ENCODE results near the gene PRAME.

The PRAME gene

DNA sequence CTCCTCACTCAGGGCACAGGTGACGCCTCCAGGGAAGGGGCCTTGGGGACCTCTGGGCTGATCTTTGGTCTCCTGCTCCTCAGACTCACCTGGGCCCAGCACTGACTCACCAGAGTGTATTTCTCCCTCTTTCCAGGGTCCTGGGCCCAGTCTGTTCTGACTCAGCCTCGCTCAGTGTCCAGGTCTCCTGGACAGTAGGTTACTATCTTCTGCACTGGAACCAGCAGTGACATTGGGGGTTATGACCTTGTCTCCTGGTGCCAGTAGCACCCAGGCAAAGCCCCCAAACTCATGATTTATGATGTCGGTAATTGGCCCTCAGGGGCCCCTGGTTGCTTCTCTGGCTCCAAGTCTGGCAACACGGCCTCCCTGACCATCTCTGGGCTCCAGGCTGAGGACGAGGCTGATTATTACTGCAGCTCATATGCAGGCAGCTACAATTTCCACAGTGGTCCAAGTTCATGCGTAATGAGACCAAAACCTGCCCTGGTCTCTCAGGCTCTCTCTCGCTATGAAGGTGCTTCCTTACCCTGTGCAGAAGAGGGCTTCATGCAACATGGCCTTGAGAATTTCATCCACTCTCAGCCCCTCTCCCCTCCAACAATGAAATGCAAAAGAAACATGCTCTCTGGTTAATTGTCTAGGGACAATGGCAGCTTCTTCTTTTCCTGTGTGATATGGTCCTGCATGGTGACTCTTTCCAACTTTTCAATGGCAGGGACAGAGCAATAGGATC lies 21.0 kb upstream of the PRAME start:
- no peak for DNase-seq

DNA sequence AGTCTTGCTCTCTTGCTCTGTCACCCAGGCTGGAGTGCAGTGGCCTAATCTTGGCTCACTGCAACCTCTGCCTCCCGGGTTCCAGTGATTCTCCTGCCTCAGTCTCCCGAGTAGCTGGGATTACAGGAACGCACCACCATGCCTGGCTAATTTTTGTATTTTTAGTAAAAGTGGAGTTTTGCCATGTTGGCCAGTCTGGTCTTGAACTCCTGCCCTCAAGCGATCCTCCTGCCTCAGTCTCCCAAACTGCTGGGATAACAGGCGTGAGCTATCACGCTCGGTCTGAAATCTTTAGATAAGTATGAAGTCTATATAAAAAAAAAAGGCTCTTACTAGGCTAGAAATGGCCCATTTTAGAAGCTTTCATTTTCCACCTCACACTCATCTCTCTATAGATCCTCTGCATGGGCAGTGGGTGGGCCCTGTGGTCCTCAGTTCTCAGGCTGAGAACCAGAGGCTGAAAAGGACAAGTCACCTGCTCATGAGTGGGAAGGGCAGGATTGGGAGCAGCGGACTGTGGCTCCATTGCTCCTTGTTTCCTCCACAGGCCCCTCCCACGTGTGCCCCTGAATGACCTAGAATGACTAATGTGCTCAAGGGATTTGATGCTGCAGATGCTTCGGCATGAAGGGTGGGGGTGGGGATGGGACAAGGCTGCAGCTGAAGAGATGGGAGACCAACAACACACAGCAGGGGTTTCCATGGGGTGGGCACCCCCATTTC lies 19.8 kb upstream of the PRAME start:
- peak; percentile 94 for DNase-seq

DNA sequence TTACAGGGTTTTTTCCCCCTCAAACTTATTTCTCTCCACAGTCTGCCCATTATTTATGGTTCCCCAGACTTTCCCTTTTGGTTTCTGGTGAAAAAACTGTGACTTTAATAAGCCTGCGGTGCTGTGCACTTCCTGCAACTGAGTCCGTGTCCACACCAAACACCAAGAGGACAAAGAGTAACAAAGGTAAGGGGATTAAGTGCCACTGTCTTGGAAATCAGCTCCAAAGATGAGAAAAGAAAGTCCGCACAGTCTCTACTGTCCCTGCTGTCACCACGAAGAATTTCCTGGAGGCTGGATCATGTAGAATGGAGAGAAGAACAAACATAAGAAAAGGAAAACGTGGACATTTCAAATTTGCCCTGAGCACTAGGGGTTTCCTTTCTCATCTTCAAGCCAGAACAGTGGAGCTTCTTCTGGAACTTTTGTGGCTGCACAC lies 17.9 kb upstream of the PRAME start:
- no peak for DNase-seq

DNA sequence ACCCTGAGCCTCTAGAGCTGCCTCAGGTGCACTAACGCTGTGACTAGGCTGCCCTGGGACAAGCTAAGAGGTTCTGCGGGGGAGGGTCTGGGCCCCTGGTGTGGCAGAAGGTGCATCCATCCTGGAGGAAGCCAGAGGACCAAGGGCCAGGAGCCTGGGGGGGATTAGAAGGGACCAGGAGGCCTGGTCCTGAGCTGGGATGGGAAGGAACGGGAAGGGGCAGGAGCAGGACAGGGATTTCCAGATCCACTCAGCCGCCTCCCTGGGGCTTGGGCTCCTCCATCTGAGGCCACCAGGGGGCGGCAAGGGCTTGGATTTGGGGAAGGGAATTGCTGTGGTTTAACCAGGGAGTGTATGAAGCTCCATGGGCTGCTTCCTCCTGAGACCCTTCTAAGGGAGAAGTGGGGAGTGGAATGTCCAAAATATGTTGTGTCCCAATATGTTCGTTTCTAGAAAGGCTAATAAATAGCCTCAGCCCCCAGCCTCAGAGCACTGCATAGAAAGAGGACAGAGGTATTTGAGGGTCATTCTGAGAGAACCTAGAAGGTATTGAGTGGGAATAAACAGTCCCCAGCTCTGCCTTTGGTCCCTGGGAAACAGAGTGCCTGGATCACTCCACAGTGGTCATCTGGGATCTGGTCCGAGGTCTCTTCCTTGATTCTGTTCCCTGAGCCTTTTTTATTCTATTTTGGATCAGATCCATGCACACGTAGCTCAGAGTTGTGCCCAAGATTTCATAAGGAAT lies 17.4 kb upstream of the PRAME start:
- peak; percentile 87 for DNase-seq

DNA sequence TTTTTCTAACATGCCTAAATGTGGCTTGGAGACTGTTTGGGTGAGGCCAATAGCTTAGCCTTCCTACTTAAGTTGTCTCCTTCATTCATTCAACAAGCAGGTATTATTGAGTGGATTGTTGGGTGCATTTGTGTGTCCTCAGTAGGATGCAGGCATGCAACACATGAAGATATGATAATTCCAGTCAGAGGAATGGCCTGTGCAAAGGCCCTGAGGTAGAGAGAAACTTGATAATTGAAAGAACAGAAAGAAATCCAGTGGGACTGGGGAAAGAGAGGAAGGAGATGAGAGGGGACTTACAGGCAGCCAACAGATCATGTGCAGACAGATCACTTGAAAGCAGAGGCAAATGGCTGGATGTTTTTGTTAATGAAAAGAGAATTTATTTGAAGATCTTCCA lies 15.3 kb upstream of the PRAME start:
- DNase-seq, result no peak

DNA sequence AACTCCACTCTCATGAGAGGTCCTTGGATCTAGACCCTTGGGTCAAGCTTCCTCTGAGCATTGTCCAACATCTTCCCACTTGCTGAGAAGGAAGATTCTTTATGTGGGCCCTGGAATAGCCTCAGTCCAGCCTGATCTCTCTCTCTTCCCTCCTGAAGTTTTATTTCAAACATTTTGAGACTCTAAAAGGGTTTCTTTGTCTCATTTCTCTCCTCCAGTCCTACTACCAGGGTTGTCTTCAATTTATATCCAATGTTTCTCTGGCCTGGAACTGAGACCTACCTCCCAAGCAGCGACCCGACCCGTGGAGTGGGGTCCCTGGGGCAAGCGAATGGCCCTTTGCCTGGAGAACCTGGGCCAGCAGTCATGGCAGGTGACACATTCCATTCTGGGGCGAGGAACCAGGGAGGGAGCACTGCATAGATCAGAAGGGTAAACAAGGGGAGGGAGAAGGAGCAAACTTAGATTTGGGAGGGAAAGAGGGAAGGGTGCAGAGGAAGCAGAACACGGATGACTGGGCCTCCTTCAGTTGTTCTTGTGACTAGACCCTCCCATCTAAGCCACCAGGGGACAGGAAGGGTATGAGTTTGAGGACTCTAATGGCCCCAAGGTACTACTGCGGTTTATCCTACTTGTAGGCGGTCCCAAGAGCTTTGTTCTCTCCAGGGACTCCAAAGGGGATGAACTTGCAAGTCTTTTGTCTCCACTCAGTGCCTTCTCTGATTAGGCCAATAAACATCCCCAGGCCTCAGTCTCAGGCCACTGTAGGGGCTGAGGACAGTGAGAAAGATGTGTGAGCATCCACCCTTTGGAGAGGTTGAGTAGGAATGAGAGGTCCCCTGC lies 14.2 kb upstream of the PRAME start:
- no peak for DNase-seq

DNA sequence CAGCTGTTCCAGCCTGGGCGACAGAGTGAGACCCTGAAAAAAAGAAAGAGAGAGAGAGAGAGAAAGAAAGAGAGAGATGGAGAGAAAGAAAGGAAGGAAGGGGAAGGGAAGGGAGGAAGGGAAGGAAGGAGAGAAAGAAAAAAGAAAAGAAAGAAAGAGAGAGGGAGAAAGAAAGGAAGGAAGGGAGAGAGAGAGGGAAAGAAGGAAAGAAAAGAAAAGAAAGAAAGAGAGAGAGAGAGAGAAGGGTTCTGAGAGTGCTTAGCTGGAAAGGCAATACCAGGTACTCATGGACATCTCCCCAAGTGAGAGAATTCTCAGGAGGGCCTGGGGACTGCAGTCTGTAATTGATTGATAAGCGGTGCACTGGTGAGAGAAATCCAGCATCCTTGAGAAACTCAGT lies 12.8 kb upstream of the PRAME start:
- DNase-seq, result no peak

DNA sequence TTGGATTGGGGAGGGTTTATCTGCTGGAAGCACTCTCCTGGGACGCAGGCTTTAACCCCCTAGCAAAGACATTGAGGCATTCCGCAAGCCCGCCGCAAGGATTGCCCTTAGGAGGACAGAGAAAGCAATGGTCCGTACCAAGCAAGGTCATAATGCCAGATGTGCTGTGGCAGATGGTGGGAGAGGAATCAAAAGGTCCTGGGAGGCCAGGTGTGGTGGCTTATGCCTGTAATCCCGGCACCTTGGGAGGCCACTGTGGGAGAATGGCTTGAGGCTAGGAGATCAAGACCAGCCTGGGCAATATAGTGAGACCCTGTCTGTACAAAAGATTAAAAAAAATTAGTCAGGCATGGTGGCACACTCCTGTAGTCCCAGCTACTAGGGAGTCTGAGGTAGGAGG lies 12.4 kb upstream of the PRAME start:
- DNase-seq, result peak; percentile 96

DNA sequence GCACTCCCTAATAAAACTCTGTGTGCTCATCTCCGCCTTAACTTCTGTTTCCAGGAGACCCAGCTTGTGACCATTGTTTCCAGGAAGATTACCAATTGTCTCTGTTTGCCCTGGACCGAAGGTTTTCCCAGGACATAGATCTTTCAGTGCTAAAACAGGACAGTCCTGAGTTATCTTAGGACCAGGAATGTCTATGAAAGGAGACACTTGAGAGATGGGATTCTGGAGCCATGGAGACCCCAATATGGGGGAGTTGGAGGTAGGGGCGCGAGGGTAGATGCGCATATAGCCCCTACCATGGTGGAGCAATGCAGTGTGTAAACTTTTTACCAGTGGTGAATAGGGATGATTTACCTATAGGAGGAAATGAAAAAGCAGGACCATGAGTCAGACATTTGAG lies 10.2 kb upstream of the PRAME start:
- DNase-seq, result no peak

DNA sequence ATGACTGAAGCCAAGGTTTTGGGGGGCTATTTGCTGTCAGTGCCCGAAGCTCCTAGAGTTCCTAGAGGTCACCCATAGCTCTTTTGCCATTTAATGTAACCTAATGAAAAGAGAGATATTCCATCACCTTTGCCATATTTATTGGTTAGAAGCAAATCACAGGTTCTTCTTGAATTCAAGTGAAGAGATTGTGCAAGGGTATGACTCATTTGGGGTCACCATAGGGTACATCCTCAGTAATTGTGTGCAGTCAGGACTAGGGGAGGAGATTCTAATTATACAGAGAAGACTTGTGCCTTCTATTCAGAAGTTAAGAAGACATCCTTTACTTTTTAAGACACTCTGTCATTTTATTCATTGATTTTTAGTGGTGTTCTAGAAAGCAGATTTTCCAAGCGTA lies 6.9 kb upstream of the PRAME start:
- DNase-seq, result no peak

DNA sequence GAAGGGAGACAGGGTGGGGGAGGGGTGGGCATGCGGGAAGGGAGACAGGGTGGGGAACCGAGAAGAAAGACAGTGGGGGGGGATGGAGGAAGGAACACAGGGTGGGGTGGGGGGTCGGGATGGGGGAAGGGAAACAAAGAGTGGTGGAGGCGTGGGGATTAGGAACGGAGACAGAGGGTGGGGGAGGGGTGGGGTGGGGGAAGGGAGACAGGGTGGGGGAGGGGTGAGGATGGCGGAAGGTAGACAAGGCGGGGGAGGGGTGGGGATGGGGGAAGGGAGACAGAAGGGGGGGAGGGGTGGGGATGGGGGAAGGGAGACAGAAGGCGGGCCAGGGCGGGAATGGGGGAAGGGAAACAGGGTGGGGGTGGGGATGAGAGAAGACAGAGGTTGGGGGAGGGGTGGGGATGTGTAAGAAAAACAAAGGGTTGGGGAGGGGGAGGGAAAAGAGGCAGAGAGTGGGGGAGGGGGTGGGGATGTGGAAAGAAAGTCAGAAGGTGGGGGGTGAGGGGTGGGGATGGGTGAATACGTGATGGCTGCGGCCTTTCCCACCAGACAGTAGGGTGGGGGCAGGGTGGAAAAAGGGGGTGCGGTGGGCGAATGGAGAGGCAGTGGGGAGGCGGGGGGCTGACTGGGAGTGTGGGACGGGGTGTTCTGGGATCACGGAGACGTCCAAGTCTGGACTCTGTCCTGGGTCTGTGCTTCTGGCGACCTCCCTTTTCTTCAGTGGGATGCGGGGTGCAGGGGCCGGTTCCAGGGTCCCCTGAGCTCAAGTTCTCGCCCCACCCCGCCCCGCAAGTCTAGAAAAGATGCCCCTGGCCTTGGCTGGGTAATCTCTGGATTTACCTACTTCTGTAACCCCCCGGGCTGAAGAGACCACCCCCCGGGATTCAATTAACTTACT lies 744 bp downstream of the PRAME start:
- DNase-seq, result peak; percentile 92

DNA sequence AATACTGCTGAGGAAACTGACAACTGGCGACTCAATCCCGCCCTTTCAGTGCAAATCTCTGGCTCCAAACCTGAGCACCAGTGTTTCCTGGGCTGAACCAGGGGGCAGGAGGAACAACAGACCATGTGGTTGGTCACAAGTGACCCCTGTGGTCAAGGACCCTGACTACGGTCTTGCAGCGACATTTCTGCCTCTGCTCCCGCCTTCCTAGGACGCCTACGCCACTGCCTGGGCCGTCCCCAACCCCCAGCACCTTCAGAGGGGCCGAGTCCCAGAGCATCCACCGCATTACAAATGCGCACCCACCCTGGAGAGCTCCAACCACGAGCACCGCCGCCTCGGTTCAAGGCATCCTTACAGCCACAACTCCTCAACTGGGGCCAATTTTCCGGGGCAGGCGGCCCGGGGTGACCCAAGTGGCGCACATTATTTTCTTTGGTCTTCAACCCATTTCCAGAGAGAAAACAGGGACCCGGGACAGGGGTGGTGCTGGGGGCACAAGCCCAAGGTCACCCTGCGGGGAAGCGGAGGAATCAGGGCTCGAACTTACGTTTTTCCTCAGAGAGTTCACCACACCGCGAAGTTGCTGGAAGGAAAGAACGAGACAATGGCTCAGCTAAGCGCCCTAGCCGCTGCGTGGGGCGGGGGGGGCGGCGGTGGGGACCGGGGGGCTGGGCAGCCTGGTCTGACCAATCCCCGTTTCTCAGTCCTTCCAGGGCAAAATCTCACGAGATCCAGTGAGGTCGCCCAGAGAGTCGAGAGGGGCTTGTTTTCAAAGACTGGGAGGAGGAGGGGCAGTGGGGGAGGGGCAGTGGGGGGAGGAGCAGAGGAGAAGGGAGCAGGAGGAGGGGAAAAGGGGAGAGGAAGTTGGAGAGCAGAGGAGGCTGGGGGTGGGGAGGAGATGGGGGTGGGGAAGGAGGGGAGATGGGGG lies 1.8 kb downstream of the PRAME start:
- peak; percentile 92 for DNase-seq

DNA sequence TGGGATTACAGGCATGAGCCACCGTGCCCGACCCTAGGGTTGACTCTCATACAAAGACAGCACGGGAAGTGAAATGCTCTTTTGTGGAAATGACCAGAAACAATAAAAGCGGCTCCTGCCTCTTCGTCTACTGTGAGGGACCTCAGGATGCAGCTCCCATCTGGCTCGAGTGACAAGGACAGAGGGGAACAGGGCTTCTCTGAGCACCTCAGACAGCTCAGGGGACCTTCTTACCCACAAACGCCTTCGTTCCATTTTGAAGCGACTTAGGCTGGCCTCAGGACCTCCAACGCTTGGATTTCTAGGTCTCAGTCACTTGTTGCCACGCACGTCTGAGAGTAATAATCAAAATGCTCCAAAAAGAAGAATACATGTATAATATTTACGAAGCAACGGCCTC lies 2.5 kb downstream of the PRAME start:
- DNase-seq, result peak; percentile 32

DNA sequence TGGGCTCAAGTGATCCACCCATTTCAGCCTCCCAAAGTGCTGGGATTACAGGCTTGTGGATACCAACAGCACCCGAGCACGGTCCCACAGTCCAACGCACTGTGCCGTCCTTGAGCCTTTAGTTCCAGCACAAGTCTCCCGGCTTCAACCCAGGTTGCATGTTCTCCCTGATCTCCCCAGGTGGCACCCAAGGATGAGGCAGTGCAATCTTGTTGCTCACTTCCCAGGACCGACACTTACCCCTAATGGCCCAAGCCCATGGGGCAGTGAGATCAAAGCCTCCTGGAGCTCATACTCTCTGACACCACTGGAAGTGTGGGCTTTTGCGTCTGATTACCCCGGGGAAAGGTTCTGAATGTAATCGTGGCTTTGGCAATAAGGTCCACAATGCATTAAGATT lies 3.5 kb downstream of the PRAME start:
- peak; percentile 17 for DNase-seq

DNA sequence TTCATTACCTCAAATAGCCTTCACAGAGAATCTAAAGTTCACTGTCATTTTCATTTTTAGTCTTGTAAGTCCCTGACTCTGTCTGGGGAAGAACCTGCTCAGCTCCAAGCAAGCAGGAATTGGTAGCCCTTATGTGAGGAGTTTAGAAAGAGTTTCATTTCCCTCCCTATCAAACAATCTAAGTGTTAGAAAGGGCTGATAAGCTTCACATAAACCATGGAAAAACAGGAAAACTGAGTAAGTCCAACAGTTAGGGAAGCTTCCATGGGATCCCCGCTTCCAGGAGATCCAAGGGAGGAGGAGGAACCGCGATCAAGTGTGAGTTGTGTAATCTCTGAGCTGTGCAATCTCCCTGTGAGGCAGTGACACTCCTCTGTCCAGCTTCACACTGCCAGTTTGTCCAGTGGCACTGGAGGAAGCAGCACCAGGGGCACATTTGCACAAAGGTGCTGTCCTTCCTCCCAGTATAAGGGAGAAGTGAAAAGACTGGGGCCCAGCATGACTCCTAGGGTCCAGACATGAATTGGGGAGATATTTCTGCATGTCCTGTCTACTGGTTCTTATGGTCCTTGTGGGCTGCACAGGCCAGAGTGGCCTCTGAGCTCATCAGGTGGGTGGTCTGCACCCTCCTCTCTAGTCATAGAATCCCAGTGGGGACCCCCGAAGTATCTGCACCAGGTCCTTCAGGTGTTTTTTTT lies 4.3 kb downstream of the PRAME start:
- no peak for DNase-seq

DNA sequence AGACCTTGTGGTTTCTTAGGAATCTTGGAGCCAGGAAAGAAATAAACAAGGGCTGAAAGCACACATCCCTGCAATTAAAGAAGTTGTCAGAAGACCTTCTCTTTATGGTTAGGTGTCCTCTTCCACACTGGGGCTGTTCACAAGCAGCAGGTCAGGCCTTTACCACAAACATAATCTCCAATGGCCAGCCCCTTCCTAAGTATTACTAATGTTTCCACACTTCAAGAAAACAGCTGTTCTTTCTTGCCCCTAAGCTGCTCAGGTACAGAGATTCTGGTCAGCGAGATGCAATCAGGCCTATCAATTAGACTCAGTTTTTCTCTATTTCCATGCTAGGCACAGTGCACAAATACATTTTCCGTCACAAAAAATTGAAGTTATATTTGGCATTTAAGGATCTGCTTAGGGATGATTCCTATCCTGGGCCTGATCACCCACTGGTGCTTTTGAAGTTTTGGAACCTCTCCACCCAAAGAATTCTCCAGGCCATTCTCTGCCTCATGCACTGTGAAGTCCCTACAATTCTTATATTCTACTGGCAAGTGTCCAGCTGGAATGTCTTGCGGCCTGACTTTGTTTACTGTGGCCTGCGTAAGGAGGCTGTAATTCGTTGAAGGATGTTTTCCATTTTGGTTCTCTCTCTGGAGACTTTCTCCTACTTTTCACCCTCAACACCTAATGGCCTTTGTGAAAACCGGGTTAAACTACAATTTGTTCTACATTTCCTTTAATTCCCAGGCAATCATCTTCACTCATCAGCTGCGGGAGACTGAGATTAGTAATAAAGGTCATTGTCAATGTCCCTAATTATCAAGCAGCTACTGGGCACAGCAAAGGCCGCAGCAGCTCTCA lies 5.1 kb downstream of the PRAME start:
- peak; percentile 53 for DNase-seq

DNA sequence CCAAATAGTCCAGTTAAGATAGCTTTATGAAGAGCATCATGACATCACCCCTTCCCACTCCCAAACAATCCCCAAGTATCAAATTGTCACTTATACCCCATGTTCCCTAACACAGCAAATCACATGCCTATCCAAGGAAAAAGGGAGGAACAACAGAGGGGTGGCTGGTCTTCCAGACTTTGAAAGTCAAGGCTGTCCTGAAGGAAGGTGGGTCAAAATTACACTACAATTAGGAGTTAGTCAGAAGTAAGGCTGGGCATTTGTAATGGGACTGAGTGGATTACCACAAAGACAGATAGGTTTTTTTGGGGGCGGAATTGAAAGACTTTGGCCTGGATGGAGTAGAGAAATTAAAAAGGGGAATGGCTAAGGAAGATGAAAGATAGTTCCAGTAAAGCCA lies 5.9 kb downstream of the PRAME start:
- no peak for DNase-seq

DNA sequence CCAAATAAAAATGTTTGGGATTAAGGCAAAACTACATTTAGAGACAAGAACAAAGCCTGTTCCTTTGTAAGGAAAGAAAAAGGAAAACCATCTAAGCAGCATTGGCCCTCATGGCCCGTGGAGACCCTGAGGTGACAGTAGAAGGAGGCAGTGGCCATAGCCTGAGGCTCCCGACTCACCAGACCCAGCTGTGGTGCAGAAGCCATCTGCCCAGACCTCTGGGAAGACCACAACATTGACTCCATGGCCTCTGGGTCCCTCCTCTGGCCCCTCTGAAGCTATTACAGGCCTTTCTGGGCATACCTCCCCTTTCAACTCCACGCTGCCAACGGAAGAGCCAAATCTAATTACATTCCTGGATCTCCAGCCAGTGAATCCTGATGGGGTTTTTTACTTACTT lies 6.4 kb downstream of the PRAME start:
- DNase-seq, result peak; percentile 75

DNA sequence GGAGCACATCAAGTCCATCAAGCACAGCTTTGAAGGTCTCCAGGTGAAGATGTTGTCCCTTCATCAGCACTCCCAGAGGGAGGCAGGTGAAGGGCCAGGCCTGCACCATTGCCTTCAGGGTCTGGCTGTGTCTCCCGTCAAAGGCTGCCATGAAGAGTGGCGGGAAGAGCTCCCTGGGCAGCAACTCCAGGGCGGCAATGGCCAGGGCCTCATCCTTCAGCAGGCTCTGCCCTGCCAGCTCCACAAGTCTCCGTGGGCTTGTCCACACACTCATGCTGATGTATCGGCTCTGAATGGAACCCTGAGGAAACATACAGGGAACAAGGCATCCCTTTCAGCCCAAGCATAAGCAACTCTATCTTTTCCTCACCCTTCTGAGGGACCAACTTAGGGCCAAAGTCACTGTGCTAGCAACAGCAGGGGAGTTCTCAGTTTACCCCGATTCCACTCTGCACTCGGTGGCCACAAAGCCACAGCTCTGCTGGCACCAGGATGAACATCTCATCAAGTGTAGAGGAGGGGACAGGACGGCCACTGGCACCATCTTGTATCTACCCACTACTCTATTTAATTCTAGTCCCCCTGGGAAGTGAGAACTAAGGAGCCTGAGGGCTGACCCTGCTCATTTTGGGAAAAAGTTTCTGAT lies 8.2 kb downstream of the PRAME start:
- DNase-seq, result no peak

All from NCI-H82 (cell line).